HL-60 (cell line): ENCODE data around the gene TRUB2.

Experiments used
- DNase-seq, 2 experiments: peaks; one replicate each; pipeline ENCODE4 v3.0.0-alpha.2; 2010 to 2020; ENCODE audit warnings: low read depth in 1 of 2, low spot score in 1 of 2
- H3K27ac ChIP-seq: fragments of 250-450 bp; sonication (Bioruptor Pico); replicated peaks from 2 replicates; pipeline ENCODE4 v1.5.1; 2020; ENCODE audit warnings: mild to moderate bottlenecking, moderate library complexity
- H3K27me3 ChIP-seq: fragments of 250-450 bp; sonication (Bioruptor Pico); 2 replicates; pipeline ENCODE4 v1.5.1; 2021; ENCODE audit warnings: mild to moderate bottlenecking, moderate library complexity; ENCODE audit not compliant: insufficient read depth, poor library complexity, severe bottlenecking
- H3K4me3 ChIP-seq: replicated peaks from 2 replicates; pipeline ENCODE4 v1.5.1; 2011; ENCODE audit warnings: mild to moderate bottlenecking, control low read depth, low read length; ENCODE audit not compliant: insufficient read depth
- CTCF ChIP-seq: IDR thresholded peaks from one replicate; pipeline ENCODE4 v1.5.1; 2011; ENCODE audit warnings: low read length, control low read depth, inconsistent platforms; ENCODE audit not compliant: insufficient read depth
- GABPA ChIP-seq: IDR thresholded peaks from 2 replicates; pipeline ENCODE4 v1.6.1; 2012; ENCODE audit warnings: low read depth
- POLR2AphosphoS5 ChIP-seq: IDR thresholded peaks from 2 replicates; pipeline ENCODE4 v1.6.1; 2012; ENCODE audit warnings: low read depth
- REST ChIP-seq: IDR thresholded peaks from 2 replicates; pipeline ENCODE4 v1.6.1; 2012; ENCODE audit warnings: low read depth; ENCODE audit not compliant: insufficient replicate concordance
- SPI1 ChIP-seq: IDR thresholded peaks from 2 replicates; pipeline ENCODE4 v1.6.1; 2012; ENCODE audit warnings: low read depth, mild to moderate bottlenecking, borderline replicate concordance

TRUB2 gene

GRCh38 chr9:128361296-128361985 lies 39.2 kb upstream of the TRUB2 start:
- TF ChIP-seq REST (no peak), SPI1 (no peak), GABPA (no peak), CTCF (no peak), POLR2AphosphoS5 (no peak)
- Histone ChIP-seq H3K27me3 (no peaks in the 10 kb centered on the region), H3K27ac (no peak overlapping the region), H3K4me3 (peak overlapping the region; percentile 41; the same call in 1 of the 2 replicates)
- DNase-seq = no peak

- DNase-seq = no peak
- TF ChIP-seq REST = no peak
- TF ChIP-seq SPI1 = no peak
- TF ChIP-seq CTCF = no peak
- no peak for TF ChIP-seq GABPA
- no peak for TF ChIP-seq POLR2AphosphoS5
Measured at GRCh38 chr9:128360826-128361225, 38.6 kb upstream of the TRUB2 start.

GRCh38 chr9:128358861-128359260 lies 36.6 kb upstream of the TRUB2 start:
- Histone ChIP-seq H3K4me3 (no peak overlapping the region), H3K27ac (no peak overlapping the region), H3K27me3 (no peaks in the 10 kb centered on the region)
- DNase-seq = no peak
- TF ChIP-seq POLR2AphosphoS5 (no peak), CTCF (no peak), GABPA (no peak), SPI1 (no peak), REST (no peak)

More at GRCh38 chr9:128360826-128361225, 38.6 kb upstream of the TRUB2 start:
- H3K4me3 ChIP-seq = no peak overlapping the region
- no peaks in the 10 kb centered on the region for H3K27me3 ChIP-seq
- H3K27ac ChIP-seq = no peak overlapping the region
